Fibroblast of skin of scalp (primary cell): ENCODE measurements around the gene TRPM5.

ENCODE experiments used
- DNase-seq: peaks from one replicate; pipeline ENCODE4 v3.0.0-alpha.2; 2013

TRPM5 gene

GRCh38 chr11:2402890-2403645 lies 41.2 kb downstream of the TRPM5 start:
- no peak for DNase-seq

DNA sequence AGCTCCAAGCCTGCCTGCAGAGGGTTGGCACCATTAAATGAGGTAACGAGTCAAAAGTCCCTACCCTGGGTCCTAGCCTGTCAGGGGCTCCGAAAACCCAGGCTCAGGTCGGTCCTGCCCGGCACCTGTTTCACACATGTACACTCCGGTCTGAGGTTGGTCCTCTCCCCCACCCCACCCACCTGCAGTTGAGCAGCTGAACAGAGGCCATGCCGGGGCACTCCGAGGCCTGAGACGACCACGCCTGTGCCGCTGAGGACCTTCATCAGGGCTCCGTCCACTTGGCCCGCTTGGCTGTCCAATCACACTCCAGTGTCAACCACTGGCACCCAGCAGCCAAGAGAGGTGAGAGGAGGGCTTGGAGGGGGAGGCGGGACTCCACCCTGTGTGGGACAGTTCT lies 42.2 kb downstream of the TRPM5 start:
- DNase-seq, result no peak

- no peak for DNase-seq
These were observed 42.8 kb downstream of the TRPM5 start for GRCh38 chr11:2401436-2401984.

- no peak for DNase-seq
These were observed 43.4 kb downstream of the TRPM5 start for GRCh38 chr11:2400762-2401435.

DNA sequence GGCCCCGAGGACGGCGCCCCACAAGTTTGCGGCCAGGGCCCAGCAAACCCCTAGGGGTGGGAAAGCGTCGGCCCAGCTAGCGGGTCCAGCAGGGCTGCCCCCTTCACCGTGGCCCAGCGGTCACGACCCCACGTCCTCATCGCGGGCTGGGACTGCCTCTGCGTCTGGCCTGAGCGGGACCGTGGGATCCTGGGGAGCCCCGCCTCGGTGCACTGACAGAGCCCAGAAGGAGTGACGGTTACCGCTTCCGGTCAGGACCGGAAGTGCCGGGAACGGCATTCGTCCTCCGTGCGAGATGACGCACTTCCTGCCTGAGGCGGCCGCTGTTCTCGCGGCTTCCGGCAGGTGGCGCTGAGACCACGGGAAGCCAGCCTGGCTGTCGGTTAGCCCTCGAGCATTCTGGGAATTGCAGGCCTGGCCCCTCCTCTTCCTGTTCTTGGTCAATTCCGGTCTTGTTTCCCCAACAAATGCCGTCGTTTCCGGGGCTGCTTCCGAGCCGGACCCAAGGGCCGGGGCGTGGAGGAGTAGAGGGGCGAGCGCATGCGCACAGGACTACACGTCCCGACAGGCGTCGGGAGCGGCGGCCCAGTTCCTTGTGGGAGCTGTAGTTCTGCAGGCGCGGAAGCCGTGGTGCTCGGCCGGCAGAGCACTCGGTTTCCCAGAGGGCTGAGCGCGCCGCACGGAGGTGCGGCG lies 44.1 kb downstream of the TRPM5 start, which contains the start of gene TSSC4:
Gene TSSC4 (plus strand): TSS at position 682 of the 693 bp plus-strand sequence. CDS start 1,884 bp downstream, outside the sequence.
- DNase-seq, result peak; percentile 100

DNA sequence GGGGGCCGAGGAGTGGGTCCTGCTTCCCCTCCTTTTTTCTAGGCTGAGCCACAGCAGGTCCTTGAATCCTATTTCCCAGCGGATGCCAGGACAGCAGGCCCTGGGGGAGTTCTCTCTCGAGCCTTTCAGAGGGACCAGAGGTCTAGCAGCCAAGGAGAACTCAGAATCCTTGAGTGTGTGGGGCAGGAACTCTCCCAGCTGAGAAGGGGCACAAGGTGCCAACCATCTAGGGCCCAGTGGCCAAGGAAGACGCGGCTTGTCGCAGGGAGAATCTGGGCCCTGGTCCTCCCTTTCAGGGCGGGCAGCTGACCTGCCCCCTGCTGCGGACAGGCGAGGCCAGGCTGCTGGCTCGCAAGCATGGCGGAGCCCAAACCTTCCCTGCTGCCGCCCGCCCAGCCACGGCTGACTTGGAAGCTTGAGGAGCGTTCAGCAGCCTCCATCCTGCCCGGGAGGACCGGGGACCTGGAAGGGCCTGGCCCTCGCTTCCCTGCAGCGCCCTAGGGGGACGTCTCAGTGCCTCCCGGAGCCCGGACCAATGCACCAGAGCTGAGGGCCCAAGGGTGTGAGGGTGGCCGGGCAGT lies 44.7 kb downstream of the TRPM5 start:
- DNase-seq, result no peak

GRCh38 chr11:2398664-2399355 lies 45.5 kb downstream of the TRPM5 start:
- DNase-seq, result no peak

DNA sequence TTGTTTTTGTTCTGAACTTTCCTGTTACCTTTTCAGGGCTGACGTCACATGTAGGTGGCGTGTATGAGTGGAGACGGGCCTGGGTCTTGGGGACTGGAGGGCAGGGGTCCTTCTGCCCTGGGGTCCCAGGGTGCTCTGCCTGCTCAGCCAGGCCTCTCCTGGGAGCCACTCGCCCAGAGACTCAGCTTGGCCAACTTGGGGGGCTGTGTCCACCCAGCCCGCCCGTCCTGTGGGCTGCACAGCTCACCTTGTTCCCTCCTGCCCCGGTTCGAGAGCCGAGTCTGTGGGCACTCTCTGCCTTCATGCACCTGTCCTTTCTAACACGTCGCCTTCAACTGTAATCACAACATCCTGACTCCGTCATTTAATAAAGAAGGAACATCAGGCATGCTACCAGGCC lies 47.3 kb downstream of the TRPM5 start:
- no peak for DNase-seq

DNA sequence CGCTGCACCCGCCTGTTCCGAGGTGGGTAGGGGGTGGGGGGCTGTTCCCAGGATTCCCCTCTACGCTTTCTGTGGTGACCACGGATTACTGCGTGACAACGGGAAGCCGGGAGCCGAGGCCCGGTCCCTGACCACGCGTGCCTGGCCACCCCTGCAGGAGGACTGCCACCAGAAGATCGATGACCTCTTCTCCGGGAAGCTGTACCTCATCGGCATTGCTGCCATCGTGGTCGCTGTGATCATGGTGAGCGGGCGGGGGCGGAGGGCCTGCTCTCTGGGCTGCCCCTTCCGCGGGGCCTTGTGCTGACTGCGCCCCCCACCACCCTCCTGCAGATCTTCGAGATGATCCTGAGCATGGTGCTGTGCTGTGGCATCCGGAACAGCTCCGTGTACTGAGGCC lies 47.8 kb downstream of the TRPM5 start:
- no peak for DNase-seq

GRCh38 chr11:2395856-2396255 lies 48.5 kb downstream of the TRPM5 start:
- DNase-seq, result no peak

- DNase-seq, result no peak
These were observed 49.0 kb downstream of the TRPM5 start for GRCh38 chr11:2395211-2395730.

DNA sequence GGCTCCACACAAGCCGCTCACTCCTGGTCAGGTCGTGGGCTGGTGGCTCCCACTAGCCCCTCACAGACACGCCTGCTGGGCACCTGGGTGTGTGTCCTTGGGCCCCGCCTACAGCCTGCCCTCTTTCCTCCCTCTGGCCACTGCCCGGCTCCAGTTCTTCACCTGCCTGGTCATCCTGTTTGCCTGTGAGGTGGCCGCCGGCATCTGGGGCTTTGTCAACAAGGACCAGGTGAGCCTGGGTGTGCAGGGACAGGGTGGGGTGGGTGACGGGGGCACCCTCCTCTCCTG lies 49.6 kb downstream of the TRPM5 start:
- DNase-seq, result no peak
